K562 (cell line): Measurements from ENCODE around the gene PBX2. TPM values are rescaled to one million over a fixed set of nuclear protein-coding genes. Genes with fewer than 3 reads are reported as not detected.

ENCODE experiments used
- BMI1 ChIP-seq: fragments of 150-350 bp; IDR thresholded peaks from 2 replicates; pipeline ENCODE4 v1.6.1; 2014; ENCODE audit warnings: low read length
- CEBPB ChIP-seq: fragments of 450-650 bp; IDR thresholded peaks from 2 replicates; pipeline ENCODE4 v1.6.1; 2016; ENCODE audit warnings: missing genetic modification characterization, missing compliant biosample characterization
- CHD2 ChIP-seq: IDR thresholded peaks from 2 replicates; pipeline ENCODE4 v1.6.1; 2011; ENCODE audit warnings: low read depth, low read length
- E2F3 ChIP-seq: fragments of 250-450 bp; sonication (Bioruptor Pico); IDR thresholded peaks from 2 replicates; pipeline ENCODE4 v1.4.0; 2020; ENCODE audit warnings: mild to moderate bottlenecking
- NFE2 ChIP-seq: IDR thresholded peaks from 2 replicates; pipeline ENCODE4 v1.6.1; 2014; ENCODE audit warnings: antibody characterized with exemption, low read depth
- NFIX ChIP-seq: fragments of 250-450 bp; sonication (Bioruptor Pico); IDR thresholded peaks from 2 replicates; pipeline ENCODE4 v1.4.0; 2020; ENCODE audit warnings: low read depth, mild to moderate bottlenecking, moderate library complexity
- NUFIP1 ChIP-seq: fragments of 450-650 bp; IDR thresholded peaks from 2 replicates; pipeline ENCODE4 v1.6.1; 2018; ENCODE audit not compliant: partially characterized antibody
- THRAP3 ChIP-seq: fragments of 450-650 bp; IDR thresholded peaks from 2 replicates; pipeline ENCODE4 v1.6.1; 2016; ENCODE audit warnings: mild to moderate bottlenecking, inconsistent platforms, borderline replicate concordance
- TRIM28 ChIP-seq: fragments of 450-650 bp; IDR thresholded peaks from 2 replicates; pipeline ENCODE4 v1.6.1; 2017
- ZC3H4 ChIP-seq: sonication (generic); formaldehyde crosslinking; IDR thresholded peaks from 2 replicates; pipeline ENCODE4 v1.9.0; 2021; ENCODE audit warnings: missing genetic modification reagents, borderline replicate concordance
- ZKSCAN3 ChIP-seq: fragments of 250-450 bp; sonication (Bioruptor Pico); IDR thresholded peaks from 2 replicates; pipeline ENCODE4 v1.4.0; 2020
- ZNF282 ChIP-seq: sonication (generic); formaldehyde crosslinking; IDR thresholded peaks from 2 replicates; pipeline ENCODE4 v1.8.1; 2023; ENCODE audit warnings: missing genetic modification reagents
- ZNF436 ChIP-seq: fragments of 250-450, 450-650 bp; sonication (Bioruptor Pico); formaldehyde crosslinking; IDR thresholded peaks from 2 replicates; pipeline ENCODE4 v1.7.0; 2020; ENCODE audit warnings: mild to moderate bottlenecking
- ZNF668 ChIP-seq: fragments of 250-450 bp; sonication (Bioruptor Pico); IDR thresholded peaks from 2 replicates; pipeline ENCODE4 v1.8.0; 2022; ENCODE audit warnings: mild to moderate bottlenecking, inconsistent platforms
- ZNF699 ChIP-seq: fragments of 250-450 bp; sonication (Bioruptor Pico); IDR thresholded peaks from 2 replicates; pipeline ENCODE4 v1.8.0; 2021; ENCODE audit warnings: mild to moderate bottlenecking, moderate library complexity; ENCODE audit not compliant: insufficient replicate concordance
- polyA plus RNA-seq, 8 experiments: library from polyadenylated mRNA; depleted of rRNA in 4 of 8; stranded (reverse) in 5 of 8; unstranded in 3 of 8; fragments of >200 nt; fragmentation: Nextera tagmentation in 2 of 8; fragmentation: Illumina TruSeq in 1 of 8; extraction: Ambion mirVana in 2 of 8; extraction: Trizol in 1 of 8; gene quantifications; 2 replicates each; pipeline versions ENCODE4 v1.2.1 to v1.2.3, GENCODE V29; 2011 to 2014; ENCODE audit warnings: inconsistent platforms in 1 of 8, missing spikeins in 1 of 8
- total RNA-seq, 7 experiments: library from RNA; depleted of rRNA in 6 of 7; stranded (reverse); fragments of >200 nt in 6 of 7; fragmentation: Illumina TruSeq in 2 of 7; extraction: Trizol in 2 of 7; gene quantifications; 2 replicates each; pipeline versions ENCODE4 v1.2.1 to v1.2.3, GENCODE V29; 2011 to 2021; ENCODE audit warnings: low replicate concordance in 1 of 7
- TF ChIP-seq, protein P1 (sequence below): fragments of 200-800 bp; sonication (Bioruptor generic); IDR thresholded peaks from 2 replicates; pipeline ENCODE4 v1.6.1; 2017; ENCODE audit warnings: missing genetic modification characterization, missing compliant biosample characterization
- TF ChIP-seq, protein P2 (sequence below): IDR thresholded peaks from 2 replicates; pipeline ENCODE4 v1.6.1; 2012; ENCODE audit warnings: low read depth, low read length, improper control_type of control experiment, borderline replicate concordance
- TF ChIP-seq, protein P3 (sequence below): sonication (generic); formaldehyde crosslinking; IDR thresholded peaks from 2 replicates; pipeline ENCODE4 v1.8.0; 2022; ENCODE audit warnings: missing genetic modification reagents, mild to moderate bottlenecking, moderate library complexity, borderline replicate concordance
- TF ChIP-seq, protein P4 (sequence below): fragments of 250-450 bp; sonication (Bioruptor Pico); IDR thresholded peaks from 2 replicates; pipeline ENCODE4 v1.5.0; 2020; ENCODE audit warnings: mild to moderate bottlenecking, borderline replicate concordance
- TF ChIP-seq, protein P5 (sequence below): IDR thresholded peaks from 2 replicates; pipeline ENCODE4 v1.6.1; 2014; ENCODE audit warnings: antibody characterized with exemption

Gene PBX2
- total and polyA plus RNA-seq, 9 of the 15 experiments (the other 6 are each of a cell fraction or from before 2014, with no cell fraction given) = 1.9 to 134 (median 62.5) TPM

DNA sequence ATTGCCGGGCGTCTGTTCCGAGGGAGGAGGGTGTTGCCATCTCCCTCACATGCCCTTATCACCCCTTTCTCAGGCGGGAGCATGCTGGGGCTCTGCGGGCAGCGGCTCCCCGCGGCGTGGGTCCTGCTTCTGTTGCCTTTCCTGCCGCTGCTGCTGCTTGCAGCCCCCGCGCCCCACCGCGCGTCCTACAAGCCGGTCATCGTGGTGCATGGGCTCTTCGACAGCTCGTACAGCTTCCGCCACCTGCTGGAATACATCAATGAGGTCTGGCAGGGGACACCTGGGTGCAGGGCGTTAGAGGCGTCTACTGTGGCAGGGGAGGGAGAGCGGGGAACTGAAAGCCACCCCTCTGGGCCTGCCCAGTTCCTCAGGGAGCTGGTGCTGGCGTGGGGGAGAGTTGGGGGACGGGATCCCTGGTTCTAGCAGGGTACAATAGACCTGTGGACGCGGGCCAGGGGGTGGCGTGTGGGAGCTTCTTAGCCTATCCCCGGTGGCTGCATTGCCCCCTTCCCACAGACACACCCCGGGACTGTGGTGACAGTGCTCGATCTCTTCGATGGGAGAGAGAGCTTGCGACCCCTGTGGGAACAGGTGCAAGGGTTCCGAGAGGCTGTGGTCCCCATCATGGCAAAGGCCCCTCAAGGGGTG lies 35.4 kb downstream of the PBX2 start (continued):
- TF ChIP-seq, protein P1, sequence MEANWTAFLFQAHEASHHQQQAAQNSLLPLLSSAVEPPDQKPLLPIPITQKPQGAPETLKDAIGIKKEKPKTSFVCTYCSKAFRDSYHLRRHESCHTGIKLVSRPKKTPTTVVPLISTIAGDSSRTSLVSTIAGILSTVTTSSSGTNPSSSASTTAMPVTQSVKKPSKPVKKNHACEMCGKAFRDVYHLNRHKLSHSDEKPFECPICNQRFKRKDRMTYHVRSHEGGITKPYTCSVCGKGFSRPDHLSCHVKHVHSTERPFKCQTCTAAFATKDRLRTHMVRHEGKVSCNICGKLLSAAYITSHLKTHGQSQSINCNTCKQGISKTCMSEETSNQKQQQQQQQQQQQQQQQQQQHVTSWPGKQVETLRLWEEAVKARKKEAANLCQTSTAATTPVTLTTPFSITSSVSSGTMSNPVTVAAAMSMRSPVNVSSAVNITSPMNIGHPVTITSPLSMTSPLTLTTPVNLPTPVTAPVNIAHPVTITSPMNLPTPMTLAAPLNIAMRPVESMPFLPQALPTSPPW = peak; percentile 35
- TF ChIP-seq BMI1 = no peak
- TF ChIP-seq NFIX (CRISPR knock-in tag) = no peak
- no peak for TF ChIP-seq ZNF668 (CRISPR knock-in tag)
- TF ChIP-seq NUFIP1 = no peak
- TF ChIP-seq E2F3 (CRISPR knock-in tag) = no peak; the same call in 1 of the 2 replicates
- TF ChIP-seq, protein P2, sequence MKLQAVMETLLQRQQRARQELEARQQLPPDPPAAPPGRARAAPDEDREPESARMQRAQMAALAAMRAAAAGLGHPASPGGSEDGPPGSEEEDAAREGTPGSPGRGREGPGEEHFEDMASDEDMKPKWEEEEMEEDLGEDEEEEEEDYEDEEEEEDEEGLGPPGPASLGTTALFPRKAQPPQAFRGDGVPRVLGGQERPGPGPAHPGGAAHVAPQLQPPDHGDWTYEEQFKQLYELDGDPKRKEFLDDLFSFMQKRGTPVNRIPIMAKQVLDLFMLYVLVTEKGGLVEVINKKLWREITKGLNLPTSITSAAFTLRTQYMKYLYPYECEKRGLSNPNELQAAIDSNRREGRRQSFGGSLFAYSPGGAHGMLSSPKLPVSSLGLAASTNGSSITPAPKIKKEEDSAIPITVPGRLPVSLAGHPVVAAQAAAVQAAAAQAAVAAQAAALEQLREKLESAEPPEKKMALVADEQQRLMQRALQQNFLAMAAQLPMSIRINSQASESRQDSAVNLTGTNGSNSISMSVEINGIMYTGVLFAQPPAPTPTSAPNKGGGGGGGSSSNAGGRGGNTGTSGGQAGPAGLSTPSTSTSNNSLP = no peak
- TF ChIP-seq CHD2 = no peak
- TF ChIP-seq, protein P3, sequence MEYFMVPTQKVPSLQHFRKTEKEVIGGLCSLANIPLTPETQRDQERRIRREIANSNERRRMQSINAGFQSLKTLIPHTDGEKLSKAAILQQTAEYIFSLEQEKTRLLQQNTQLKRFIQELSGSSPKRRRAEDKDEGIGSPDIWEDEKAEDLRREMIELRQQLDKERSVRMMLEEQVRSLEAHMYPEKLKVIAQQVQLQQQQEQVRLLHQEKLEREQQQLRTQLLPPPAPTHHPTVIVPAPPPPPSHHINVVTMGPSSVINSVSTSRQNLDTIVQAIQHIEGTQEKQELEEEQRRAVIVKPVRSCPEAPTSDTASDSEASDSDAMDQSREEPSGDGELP (CRISPR knock-in tag) = peak; percentile 71; the same call in 1 of the 2 replicates
- TF ChIP-seq ZNF699 (CRISPR knock-in tag) = no peak
- TF ChIP-seq CEBPB (tag) = no peak
- TF ChIP-seq TRIM28 = 0 out of 2 replicates have a peak, but pooled peaks have one; percentile 14
- no peak for TF ChIP-seq NFE2
- TF ChIP-seq ZNF282 (CRISPR knock-in tag) = peak; percentile 85; the same call in 1 of the 2 replicates
- TF ChIP-seq ZKSCAN3 (CRISPR knock-in tag) = no peak
- no peak; the same call in 1 of the 2 replicates for TF ChIP-seq THRAP3
- TF ChIP-seq, protein P4, sequence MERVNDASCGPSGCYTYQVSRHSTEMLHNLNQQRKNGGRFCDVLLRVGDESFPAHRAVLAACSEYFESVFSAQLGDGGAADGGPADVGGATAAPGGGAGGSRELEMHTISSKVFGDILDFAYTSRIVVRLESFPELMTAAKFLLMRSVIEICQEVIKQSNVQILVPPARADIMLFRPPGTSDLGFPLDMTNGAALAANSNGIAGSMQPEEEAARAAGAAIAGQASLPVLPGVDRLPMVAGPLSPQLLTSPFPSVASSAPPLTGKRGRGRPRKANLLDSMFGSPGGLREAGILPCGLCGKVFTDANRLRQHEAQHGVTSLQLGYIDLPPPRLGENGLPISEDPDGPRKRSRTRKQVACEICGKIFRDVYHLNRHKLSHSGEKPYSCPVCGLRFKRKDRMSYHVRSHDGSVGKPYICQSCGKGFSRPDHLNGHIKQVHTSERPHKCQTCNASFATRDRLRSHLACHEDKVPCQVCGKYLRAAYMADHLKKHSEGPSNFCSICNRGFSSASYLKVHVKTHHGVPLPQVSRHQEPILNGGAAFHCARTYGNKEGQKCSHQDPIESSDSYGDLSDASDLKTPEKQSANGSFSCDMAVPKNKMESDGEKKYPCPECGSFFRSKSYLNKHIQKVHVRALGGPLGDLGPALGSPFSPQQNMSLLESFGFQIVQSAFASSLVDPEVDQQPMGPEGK (CRISPR knock-in tag) = peak; percentile 71; the same call in 1 of the 2 replicates
- TF ChIP-seq ZC3H4 (CRISPR knock-in tag) = no peak; the same call in 1 of the 2 replicates
- no peak for TF ChIP-seq ZNF436 (CRISPR knock-in tag)
- TF ChIP-seq, protein P5, sequence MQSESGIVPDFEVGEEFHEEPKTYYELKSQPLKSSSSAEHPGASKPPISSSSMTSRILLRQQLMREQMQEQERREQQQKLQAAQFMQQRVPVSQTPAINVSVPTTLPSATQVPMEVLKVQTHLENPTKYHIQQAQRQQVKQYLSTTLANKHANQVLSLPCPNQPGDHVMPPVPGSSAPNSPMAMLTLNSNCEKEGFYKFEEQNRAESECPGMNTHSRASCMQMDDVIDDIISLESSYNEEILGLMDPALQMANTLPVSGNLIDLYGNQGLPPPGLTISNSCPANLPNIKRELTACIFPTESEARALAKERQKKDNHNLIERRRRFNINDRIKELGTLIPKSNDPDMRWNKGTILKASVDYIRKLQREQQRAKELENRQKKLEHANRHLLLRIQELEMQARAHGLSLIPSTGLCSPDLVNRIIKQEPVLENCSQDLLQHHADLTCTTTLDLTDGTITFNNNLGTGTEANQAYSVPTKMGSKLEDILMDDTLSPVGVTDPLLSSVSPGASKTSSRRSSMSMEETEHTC = 0 out of 2 replicates have a peak, but pooled peaks have one; percentile 33
